DMS153 treated with DMSO at 0.1 percent for 48 hours (cell line): ENCODE data around the gene TBC1D30.
A peak's percentile ranks its signal among the peaks of the same experiment; 100 is the strongest.
"Not testable (repeated sequence)": the region's sequence is repeated elsewhere in the genome, so short reads cannot be mapped to it uniquely, and the experiment has no call there.

Experiments used
- DNase-seq: peaks from one replicate; lab custom pipeline; 2025; ENCODE audit not compliant: unreplicated experiment; lab: John Stamatoyannopoulos, UW

TBC1D30 gene

GRCh38 chr12:64824500-64825142 lies at the start of gene TBC1D30:
Gene TBC1D30, plus strand, starts transcription at chr12:64824647. Its CDS starts 233 bp downstream, at chr12:64824880.
- DNase-seq: peak; percentile 50

- not testable (repeated sequence) for DNase-seq
These were observed 49.2 kb upstream of the TBC1D30 start for GRCh38 chr12:64775147-64775736.

- no peak for DNase-seq
These were observed 45.0 kb upstream of the TBC1D30 start for GRCh38 chr12:64779354-64779974.

GRCh38 chr12:64780132-64780530 lies 44.3 kb upstream of the TBC1D30 start:
- DNase-seq: peak; percentile 24

- no peak for DNase-seq
These were observed 43.7 kb upstream of the TBC1D30 start for GRCh38 chr12:64780531-64781279.

- DNase-seq: peak; percentile 60
These were observed 42.9 kb upstream of the TBC1D30 start for GRCh38 chr12:64781280-64782190.

- no peak for DNase-seq
These were observed 42.1 kb upstream of the TBC1D30 start for GRCh38 chr12:64782191-64782876.

GRCh38 chr12:64785838-64786237 lies 38.6 kb upstream of the TBC1D30 start:
- DNase-seq: no peak

- no peak for DNase-seq
These were observed 34.3 kb upstream of the TBC1D30 start for GRCh38 chr12:64790166-64790565.

GRCh38 chr12:64791036-64791435 lies 33.4 kb upstream of the TBC1D30 start:
- no peak for DNase-seq

- DNase-seq: no peak
These were observed 32.3 kb upstream of the TBC1D30 start for GRCh38 chr12:64792128-64792527.

GRCh38 chr12:64793610-64794009 lies 30.8 kb upstream of the TBC1D30 start:
- no peak for DNase-seq

- DNase-seq: no peak
These were observed 30.1 kb upstream of the TBC1D30 start for GRCh38 chr12:64794305-64794704.

- DNase-seq: peak; percentile 71
These were observed 28.1 kb upstream of the TBC1D30 start for GRCh38 chr12:64796205-64796845.

- no peak for DNase-seq
These were observed 27.3 kb upstream of the TBC1D30 start for GRCh38 chr12:64797156-64797555.

- no peak for DNase-seq
These were observed 26.3 kb upstream of the TBC1D30 start for GRCh38 chr12:64798165-64798564.

GRCh38 chr12:64800640-64801039 lies 23.8 kb upstream of the TBC1D30 start:
- DNase-seq: no peak

GRCh38 chr12:64801381-64801780 lies 23.1 kb upstream of the TBC1D30 start:
- DNase-seq: no peak

GRCh38 chr12:64802180-64802775 lies 22.2 kb upstream of the TBC1D30 start:
- peak; percentile 33 for DNase-seq
